ENCODE data around the gene MAN1C1. TPM values are rescaled to one million over a fixed set of nuclear protein-coding genes. Genes with fewer than 3 reads are reported as not detected.

The MAN1C1 gene
- total RNA-seq, 4 donors from 2014 or later, result 28.1 to 60.4 (median 32.7) TPM

- no peaks in the 10 kb centered on the region for H3K9me3 ChIP-seq
- WGBS, 2 donors, result 97 to 100% methylated on average over 1 of the region's 1 CpG
- no peak for DNase-seq
- H3K27ac ChIP-seq, result no peak overlapping the region
- no peak overlapping the region for H3K4me3 ChIP-seq (replicated peaks in 1 of 3)
- intact Hi-C loops (cut with DNase I), result loop anchor here (10.0 kb wide), 1 partner anchor 399 kb away; no protein-coding TSS in a partner anchor
- TF ChIP-seq POLR2A (IDR thresholded peaks at IDR 0.05) (no peak), CTCF (IDR thresholded peaks at IDR 0.05) (no peak)
- H3K27me3 ChIP-seq, result no peaks in the 10 kb centered on the region
- H3K4me1 ChIP-seq, result peaks cover 20 to 66% of the 10 kb centered on the region in 2 donors
- no peaks in the 10 kb centered on the region for H3K36me3 ChIP-seq
Measured at GRCh38 chr1:25803368-25803767, 186.8 kb downstream of the MAN1C1 start.

- 77 to 80% methylated on average over 10 of the region's 10 CpGs for WGBS, 2 donors
- peak overlapping the region in 2 of 3 donors; percentile 39 to 65 for H3K27ac ChIP-seq
- TF ChIP-seq CTCF (IDR thresholded peaks at IDR 0.05), result no peak
- TF ChIP-seq POLR2A (IDR thresholded peaks at IDR 0.05), result no peak
- peaks cover 18 to 63% of the 10 kb centered on the region in 2 donors for H3K4me1 ChIP-seq
- H3K9me3 ChIP-seq, result no peaks in the 10 kb centered on the region
- DNase-seq, result no peak
- no peaks in the 10 kb centered on the region for H3K27me3 ChIP-seq
- H3K4me3 ChIP-seq (replicated peaks in 1 of 3), result no peak overlapping the region
- peaks cover 9% of the 10 kb centered on the region in 2 donors for H3K36me3 ChIP-seq
- intact Hi-C loops (cut with DNase I), result loop anchor here (10.0 kb wide), 1 partner anchor 400 kb away; no protein-coding TSS in a partner anchor
Measured at GRCh38 chr1:25804244-25804963, 187.8 kb downstream of the MAN1C1 start.

- Histone ChIP-seq H3K4me1 (peaks cover 15 to 58% of the 10 kb centered on the region in 2 donors), H3K27me3 (no peaks in the 10 kb centered on the region), H3K36me3 (peaks cover 9 to 16% of the 10 kb centered on the region in 2 donors), H3K9me3 (no peaks in the 10 kb centered on the region), H3K27ac (peak overlapping the region in 2 of 3 donors; percentile 39 to 65), H3K4me3 (replicated peaks in 1 of 3) (no peak overlapping the region)
- WGBS, 2 donors, result 84 to 88% methylated on average over 9 to 14 of the region's 15 CpGs
- DNase-seq, result no peak
- intact Hi-C loops (cut with DNase I), result loop anchor here (10.0 kb wide), 1 partner anchor 400 kb away; no protein-coding TSS in a partner anchor
- no peak for TF ChIP-seq POLR2A (IDR thresholded peaks at IDR 0.05)
- no peak for TF ChIP-seq CTCF (IDR thresholded peaks at IDR 0.05)
Measured at GRCh38 chr1:25804964-25805862, 188.6 kb downstream of the MAN1C1 start.

GRCh38 chr1:25805863-25806225 is 189.3 kb downstream of the MAN1C1 start:
- Histone ChIP-seq H3K9me3 (no peaks in the 10 kb centered on the region), H3K4me1 (peaks cover 11 to 61% of the 10 kb centered on the region in 2 donors), H3K36me3 (peaks cover 9 to 16% of the 10 kb centered on the region in 2 donors), H3K27me3 (no peaks in the 10 kb centered on the region), H3K4me3 (replicated peaks in 1 of 3) (no peak overlapping the region), H3K27ac (peak overlapping the region in 2 of 3 donors; percentile 39 to 65)
- DNase-seq, result no peak
- TF ChIP-seq CTCF (IDR thresholded peaks at IDR 0.05) (no peak), POLR2A (IDR thresholded peaks at IDR 0.05) (no peak)
- intact Hi-C loops (cut with DNase I), result loop anchor here (10.0 kb wide), 1 partner anchor 401 kb away; no protein-coding TSS in a partner anchor
- 66 to 67% methylated on average over 3 of the region's 3 CpGs for WGBS, 2 donors
